Amygdala (tissue), 56 donors: ENCODE measurements around the gene GOLGA8T.
"Not testable (repeated sequence)": the region's sequence is repeated elsewhere in the genome, so short reads cannot be mapped to it uniquely, and the experiment has no call there.

Experiments
- DNase-seq, 56 donors: peaks; one replicate each; lab custom pipeline; 2025; lab: John Stamatoyannopoulos, UW

Gene GOLGA8T, protein sequence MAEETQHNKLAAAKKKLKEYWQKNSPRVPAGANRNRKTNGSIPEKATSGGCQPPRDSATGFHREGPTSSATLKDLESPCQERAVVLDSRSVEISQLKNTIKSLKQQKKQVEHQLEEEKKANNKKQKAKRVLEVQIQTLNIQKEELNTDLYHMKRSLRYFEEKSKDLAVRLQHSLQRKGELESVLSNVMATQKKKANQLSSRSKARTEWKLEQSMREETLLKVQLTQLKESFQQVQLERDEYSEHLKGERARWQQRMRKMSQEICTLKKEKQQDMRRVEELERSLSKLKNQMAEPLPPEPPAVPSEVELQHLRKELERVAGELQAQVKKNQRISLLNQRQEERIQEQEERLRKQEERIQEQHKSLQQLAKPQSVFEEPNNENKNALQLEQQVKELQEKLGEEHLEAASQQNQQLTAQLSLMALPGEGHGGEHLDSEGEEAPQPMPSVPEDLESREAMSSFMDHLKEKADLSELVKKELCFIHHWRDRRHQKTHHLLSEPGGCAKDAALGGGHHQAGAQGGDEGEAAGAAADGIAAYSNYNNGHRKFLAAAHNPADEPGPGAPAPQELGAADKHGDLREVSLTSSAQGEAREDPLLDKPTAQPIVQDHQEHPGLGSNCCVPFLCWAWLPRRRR

DNA sequence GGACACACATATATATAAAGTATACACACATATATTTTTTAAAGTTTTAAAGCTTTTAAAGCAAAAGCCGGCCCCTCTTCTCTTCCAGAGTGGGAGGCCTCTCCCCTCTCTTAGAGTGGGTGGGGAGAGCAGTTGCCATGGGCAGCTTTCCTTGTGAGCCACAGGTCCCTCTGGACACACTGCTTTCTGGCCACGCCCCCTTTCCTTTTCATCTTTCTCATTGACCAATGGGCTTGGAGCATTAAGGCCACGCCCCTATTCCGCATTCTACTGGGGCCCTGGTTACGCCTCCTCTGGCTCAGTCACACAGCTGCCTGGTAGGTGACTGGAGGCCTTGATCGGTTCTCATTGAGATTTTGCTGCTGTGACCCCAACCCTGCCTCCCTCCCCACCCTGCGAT is at the start of gene GOLGA8T:
TSS of gene GOLGA8T (plus strand) at position 301 of the 400 bp plus-strand sequence. CDS start at position 399, 98 bp downstream.
- DNase-seq = not testable (repeated sequence)

DNA sequence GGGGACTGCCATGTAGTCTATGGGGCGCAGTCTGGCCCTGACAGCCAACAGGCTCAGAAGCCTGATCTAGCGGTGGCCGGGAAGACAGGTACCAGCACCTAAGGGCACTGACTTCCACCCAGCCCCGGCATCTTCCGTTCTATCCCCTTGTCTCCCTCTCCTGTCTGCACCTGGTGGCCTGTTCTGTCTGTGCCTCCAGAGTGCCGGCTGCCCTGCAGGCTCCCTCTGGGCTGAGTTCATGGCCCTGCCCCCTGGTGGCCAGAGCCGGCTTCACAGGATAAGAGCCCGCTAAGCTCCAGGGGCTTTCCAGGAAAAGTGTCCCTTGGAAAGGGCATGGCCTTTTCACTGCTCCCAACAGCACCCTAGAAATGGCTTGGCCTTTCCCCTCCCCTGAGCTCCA is 37.0 kb upstream of the GOLGA8T start:
- not testable (repeated sequence) for DNase-seq

DNA sequence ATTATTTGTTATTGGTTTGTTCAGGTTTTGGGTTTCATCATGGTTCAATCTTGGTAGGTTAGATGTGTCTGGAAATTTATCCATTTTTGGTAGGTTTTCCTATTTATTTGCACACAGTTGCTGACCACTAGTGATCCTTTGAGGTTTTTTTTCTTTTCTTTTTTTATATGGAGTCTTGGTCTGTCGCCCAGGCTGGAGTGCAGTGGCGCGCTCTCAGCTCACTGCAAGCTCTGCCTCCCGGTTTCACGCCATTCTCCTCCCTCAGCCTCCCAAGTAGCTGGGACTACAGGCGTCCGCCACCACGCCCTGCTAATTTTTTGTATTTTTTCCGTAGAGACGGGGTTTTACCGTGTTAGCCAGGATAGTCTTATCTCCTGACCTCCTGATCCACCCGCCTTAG is 32.0 kb upstream of the GOLGA8T start:
- DNase-seq = not testable (repeated sequence)

DNA sequence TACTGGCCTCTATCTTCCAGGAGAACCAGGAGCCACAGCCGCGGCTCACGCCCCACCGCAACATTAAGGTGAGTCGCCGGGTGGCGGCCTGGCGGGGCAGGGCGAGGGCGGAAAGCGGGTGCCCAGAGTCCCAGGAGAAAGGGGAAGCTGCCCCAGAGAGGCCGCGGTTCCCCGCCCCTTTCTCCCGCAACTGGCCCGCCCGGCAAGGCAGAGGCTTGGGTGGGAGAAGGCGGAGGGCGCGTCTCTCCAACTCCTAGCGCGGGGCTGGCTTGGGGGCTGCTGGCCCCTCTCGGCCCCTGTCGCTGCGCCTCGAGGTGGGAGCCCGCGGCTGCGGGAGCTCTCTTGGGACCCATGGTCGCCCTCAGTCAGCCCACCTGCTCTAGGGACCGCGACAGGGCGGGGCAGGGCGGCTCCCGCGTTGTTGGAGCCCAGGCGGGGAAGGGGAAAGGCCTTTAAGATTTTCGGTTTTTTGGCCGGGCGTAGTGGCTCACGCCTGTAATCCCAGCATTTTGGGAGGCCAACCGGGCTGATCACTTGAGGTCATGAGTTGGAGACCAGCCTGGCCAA is 30.8 kb upstream of the GOLGA8T start:
- DNase-seq = not testable (repeated sequence)

DNA sequence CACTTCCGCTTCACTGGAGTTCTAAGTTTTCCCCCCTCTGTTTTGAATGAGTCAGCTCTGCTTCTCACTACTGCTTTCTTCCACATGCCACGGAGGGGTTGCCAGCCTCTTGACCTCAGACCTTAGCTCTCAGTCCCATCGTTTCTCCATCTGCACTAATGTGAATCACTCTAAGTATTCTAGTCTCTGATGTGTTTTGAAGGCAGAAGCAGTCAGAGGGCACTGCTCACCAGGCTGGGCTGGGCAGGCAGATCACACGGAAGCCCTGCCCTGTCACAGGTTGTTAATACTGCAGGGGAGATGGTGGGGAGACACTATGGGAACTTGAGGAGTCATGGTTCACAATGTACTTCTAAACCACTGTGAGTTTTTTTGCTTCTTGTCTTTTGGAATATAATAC is 24.3 kb upstream of the GOLGA8T start:
- DNase-seq = not testable (repeated sequence)

DNA sequence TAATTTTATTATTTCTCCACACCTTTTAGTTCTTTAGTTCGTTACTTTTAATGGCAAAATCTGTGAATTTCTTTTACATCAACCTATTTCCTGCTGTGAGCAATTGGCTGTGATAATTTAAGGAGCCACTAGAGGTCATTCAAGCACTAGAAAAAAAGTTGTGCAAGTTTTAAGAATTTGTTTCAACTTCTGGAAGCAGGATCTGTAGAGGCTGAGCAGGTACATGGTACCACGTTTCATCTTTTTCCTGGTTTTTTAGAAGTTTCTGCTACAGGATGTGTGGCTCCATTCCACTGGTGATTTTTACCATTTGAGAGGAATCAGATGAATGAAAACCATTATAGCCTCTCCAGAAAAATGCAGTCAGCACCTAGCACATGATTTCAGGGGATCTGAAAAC is 4.8 kb upstream of the GOLGA8T start:
- DNase-seq = not testable (repeated sequence)

DNA sequence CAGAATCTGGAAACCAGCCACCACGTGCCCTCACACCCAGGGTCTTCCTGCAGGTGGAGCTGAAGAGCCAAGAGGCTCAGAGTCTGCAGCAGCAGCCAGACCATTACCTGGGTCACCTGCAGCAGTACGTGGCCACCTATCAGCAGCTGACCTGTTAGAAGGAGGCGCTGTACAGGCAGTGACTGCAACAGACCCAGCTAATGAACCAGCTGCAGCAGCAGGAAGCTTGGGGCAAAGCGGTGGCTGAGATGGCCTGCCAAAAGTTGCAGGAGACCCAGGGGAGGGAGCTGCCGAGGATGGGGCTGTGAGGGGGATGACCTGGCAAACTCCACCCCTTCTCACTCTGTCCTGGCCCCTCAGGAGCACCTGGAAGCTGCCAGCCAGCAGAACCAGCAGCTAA is 8.4 kb downstream of the GOLGA8T start:
- not testable (repeated sequence) for DNase-seq

DNA sequence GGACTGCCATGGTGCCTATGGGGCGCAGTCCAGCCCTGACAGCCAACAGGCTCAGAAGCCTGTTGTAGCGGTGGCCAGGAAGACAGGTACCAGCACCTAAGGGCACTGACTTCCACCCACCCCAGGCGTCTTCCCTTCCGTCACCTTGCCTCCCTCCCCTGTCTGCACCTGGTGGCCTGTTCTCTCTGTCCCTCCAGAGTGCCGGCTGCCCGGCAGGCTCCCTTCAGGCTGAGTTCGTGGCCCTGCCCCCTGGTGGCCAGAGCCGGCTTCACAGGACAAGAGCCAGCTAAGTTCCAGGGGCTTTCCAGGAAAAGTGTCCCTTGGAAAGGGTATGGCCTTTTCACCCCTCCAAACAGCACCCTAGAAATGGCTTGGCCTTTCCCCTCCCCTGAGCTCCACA is 15.0 kb downstream of the GOLGA8T start:
- not testable (repeated sequence) for DNase-seq

DNA sequence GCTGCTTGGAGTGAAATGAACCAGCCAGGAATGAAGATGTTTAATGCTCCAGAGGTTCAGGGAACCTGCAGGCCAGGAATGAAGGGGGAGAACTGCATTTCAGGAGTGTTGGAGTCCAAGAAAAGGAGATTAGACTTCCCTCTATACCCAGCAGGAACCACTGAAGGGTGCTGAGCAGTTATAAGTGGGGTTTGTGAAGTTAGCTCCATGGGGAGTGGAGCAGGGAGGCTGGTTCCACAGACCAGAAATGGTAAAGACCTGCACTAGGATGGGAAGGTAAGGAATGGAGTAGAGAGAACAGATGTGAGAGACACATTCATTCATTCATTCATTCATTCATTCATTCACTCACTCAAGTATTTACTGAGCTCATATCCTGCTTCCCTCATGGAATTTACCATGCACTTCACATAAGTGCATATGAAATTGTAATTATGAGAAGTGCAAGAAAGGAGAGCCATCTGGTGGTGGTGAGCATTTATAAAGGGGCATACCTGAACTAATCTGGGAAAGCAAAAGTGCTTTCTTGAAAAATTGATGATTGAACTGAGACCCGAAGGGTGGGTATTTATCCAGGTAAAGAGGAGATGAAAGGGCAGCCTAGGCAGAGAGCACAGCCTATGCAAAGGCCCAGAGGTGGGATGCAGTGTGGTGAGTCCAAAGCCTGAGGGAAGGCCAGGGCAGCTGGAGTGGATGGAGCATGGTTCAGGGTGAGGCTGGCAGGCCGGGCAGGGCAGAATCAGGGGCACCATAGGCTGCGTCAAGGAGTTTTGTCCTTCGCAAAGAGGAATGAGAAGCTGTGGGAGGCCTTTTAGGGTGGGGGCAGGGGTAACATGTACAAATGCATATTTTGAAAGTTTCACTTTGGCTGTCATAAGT is 27.9 kb downstream of the GOLGA8T start:
- DNase-seq = not testable (repeated sequence)

DNA sequence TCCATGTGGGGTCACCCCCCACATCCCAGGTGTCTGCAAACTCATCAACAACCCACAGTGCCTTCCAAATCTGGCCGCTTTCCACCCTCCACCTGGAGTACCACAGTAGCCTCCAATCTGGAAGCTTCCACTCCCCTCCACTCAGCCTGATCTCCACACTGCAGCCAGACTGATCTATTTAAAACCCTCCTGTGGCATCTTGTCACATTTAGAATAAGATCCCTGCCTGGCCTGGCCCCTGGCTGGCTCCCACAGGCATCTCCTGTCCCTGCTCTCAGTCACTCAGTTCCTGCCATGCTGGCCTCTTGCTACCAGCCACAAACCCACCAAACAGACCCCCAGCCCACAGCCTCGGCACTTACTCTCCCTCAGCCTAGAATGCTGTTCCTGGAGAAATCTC is 28.9 kb downstream of the GOLGA8T start:
- DNase-seq = not testable (repeated sequence)

DNA sequence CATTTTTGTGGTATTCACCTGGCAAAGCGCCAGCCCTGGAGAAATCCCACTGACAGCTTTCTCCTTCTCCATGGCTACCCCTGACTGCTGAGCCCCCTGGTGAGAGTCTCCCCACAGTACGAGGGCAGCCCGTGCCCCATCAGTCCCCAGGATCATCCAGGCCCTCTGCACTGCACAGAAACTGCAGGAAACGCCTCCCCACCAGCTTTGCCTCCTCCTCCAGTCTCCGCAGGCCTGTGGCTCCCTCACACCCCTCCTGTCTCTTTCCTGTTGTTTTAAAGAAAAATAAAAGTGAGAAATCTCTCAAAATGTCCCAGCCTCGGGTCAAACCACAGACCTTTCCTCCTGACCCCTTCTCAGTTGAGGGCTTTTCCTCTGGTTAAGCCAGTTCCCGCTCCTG is 29.4 kb downstream of the GOLGA8T start:
- not testable (repeated sequence) for DNase-seq

DNA sequence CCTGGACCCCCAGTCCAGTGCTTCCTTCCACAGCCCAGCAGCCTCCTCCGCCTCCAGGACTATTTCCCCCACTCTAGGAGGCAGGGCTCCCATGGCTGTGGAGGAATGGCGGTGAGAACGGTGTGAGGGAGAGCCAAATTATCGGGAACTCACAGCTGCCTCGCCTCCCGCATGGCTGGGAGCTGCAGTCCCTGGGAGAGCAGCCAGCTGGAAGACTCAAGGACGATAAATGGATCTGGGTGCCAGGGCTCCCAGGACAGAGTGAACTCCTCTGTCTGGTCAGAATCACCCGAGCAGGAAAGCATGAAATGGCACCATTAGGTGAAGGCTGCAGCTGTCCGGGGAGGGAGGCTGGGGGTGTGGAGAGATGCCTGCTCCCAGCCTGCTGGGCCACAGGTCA is 32.6 kb downstream of the GOLGA8T start:
- not testable (repeated sequence) for DNase-seq

DNA sequence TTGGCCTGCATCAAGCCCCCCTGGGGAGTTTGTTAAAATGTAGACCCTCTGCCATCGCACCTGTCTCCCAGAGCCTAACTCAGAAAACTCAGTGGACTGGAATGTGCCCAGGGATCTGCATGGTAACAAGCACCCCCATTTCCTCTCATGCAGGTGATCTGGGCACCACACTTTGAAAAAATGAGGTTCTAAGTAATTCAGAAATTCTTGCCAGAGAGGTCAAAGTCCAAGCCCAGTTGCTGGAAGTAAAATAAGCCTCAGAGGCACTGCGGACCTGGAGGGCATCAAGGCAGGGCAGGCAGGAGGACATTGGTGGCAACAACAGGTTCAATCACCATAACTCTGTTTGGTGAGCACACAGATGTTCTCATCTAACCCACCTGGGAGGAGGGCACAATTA is 33.0 kb downstream of the GOLGA8T start:
- DNase-seq = not testable (repeated sequence)

DNA sequence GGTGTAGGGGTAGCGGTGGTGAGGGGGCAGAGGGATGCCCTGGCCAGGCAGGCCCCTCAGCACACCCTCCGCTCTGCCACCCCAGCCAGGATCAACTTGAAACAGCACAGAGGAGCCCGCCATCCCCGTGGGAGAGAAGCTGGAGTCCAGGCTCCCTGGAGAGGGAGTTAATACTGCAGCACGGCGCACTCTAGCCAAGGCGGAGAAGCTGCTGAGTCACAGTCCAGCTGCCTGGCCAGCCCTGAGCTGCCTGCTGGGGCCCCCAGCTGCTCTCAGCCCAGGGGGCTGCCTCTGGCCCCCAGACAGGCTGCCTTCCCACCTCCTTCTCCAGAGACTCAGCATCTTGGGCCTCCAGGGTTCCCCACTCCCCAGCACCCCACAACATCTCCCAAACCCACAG is 36.6 kb downstream of the GOLGA8T start:
- DNase-seq = not testable (repeated sequence)

DNA sequence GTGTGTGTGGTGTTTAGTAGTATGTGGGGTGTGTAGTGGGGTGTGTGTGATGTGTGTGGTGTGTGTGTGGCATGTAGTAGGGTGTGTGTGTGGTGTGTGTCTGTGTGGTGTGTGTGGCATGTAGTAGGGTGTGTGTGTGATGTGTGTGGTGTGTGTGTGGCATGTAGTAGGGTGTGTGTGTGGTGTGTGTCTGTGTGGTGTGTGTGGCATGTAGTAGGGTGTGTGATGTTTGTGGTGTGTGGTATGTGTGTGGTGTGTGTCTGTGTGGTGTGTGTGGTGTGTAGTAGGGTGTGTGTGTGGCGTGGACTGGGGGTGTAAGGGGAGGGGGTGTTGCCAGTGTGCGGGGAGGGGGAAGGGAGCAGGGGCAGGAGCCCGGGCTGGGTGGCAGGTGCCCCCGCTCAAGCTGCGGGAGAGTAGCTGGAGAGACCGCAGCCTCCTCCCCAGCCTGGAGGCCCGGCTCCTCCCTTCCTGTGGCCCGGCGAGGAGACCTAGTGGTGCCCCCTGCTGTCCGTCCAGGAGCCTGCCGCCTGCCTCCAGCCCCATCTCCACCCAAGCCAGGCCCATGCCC is 38.3 kb downstream of the GOLGA8T start:
- not testable (repeated sequence) for DNase-seq

DNA sequence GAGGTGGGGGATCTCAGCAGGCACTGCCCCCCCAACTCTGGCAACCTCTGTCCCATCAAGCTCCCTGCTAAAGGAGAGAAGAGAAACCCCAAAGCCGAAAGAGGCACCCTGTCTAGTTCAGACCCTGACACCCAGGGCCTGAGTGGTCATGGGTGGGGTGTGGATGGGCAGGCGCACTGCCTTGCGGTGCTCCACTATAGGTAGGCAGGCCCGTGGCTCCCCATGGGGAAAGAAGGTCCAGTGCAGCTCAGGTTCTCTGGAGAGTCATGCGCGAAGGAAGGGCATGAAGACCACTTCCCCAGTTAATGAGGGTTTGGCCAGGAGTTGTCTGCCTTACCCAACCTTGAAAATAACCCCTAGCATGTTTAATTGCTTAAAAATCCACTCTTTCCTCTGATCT is 40.4 kb downstream of the GOLGA8T start:
- DNase-seq = not testable (repeated sequence)

DNA sequence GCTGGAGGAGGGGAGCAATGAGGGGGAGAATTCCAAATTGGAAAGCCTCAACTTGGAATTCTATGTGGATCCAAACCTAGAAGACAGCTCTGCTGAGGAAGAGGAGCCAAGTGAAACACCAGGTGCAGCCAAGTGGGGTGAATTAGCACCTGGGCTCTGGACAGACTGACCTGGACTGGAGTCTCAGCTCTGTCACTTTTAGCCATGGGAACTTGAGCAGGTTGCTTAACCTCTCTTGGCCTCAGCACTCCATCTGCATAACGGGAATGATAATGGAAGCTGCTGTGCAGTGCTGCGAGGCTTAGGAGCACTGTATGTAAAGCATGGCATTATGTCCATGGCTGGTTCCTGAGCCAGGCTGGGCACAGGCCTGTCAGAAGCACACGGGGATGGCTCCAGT is 41.8 kb downstream of the GOLGA8T start:
- not testable (repeated sequence) for DNase-seq

DNA sequence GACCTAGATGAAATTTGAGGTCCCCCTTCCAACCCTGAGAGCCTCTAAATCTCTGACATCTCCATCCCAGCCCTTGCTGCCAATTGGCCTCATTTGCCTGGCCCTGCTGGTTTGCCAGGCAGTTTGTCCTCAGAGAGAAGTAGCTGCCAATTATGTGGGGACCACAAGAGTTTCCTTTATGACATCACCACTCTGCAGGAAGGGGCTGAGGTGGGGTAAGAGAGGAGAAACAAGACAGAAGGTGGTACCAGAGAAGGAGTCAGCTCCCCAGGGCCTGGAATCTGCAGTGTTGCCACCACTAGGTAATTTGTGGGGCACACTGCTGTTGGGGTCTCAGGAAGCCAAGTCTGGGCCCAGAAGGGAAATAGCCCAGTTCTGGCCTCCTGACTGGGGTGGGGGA is 45.0 kb downstream of the GOLGA8T start:
- DNase-seq = not testable (repeated sequence)

DNA sequence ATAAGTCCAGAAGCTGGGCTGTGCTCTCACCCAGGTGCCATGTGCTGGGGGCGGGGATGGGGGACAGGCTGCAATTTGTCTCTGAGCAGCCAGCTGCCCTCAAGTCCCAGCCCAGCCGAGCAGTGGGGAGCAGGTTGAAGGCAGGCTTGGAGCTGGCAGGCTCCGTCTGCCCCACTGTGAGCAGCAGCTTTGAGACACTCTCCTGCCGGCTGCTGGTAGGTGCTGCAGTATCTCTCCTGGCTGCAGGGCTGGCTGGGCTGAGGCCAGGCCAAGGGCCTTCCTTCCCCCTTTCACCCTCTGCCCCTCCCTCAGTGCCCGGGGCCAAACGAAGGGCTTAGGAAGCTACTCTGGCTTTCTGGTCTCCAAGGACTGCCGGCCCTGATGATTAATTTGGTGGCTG is 50.6 kb downstream of the GOLGA8T start:
- DNase-seq = not testable (repeated sequence)

DNA sequence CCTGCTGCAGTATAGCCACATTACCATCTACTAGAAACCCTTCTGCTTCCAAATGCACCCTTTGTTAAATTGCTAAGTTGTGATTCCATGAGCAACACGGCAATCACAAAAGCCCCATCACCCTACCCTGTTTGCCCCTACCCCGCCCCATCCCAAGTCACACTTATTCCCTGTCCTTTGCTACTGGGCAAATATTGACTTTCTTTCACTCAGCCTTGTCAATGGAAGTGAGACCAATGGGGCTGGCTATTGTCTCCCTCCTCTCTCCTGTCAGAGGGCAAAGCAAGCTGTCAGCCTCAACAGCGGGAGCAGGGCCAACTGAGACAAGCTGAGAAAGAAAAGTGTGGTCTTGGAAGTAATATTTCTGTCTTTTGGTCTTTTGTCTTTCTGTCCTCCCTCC is 52.6 kb downstream of the GOLGA8T start:
- DNase-seq = not testable (repeated sequence)
